ENCODE results near the gene BABAM2.
"Not testable (repeated sequence)": the region's sequence is repeated elsewhere in the genome, so short reads cannot be mapped to it uniquely, and the experiment has no call there.

Gene BABAM2

GRCh38 chr2:27988306-27988705 is 97.8 kb downstream of the BABAM2 start:
- no peak for DNase-seq

GRCh38 chr2:27988718-27989117 is 98.2 kb downstream of the BABAM2 start:
- DNase-seq, result no peak

DNA sequence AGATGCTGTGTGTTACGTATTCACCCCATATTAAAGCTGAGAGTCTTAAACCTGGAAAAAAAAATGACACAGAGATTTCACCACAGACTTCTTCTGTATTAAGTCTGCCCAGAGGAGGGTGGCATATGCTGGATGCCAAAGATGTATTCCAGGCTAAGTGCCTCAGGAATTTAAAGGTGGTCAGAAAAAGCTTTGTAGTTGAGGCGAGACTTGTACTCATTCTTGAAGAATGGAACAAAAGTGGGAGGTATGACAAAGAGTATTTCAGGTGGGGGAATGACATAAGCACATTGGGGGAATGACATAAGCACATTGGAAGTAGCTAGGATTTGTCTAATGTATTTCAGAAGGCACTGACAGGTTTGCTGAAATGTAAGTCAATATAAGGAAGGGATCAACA is 98.6 kb downstream of the BABAM2 start:
- no peak for DNase-seq

DNA sequence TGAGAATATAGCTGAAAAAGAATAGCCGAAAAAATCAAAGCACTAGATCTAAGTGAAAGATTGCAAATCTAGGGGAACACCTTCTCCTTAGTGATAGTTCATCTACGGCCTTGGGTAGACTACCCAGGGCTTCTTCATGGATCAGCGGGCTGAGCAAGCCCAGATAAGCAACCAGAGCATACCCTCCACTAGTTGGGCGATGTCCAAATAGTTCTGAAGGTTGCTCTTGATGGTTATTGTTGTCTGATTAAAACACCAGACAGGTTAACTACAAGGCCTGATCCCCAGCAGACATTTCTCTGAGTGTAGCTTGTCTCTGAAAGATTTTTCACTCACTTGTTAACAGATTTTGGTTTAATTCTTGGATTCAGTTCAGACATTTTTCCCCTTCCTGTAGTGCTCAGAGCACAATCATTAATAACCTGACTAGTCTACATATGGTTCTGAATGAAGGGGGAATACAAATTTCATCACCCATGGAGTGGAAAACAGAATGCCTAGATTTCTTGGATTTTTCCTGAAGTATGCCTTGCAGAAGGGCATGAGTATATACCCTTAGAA is 99.6 kb downstream of the BABAM2 start:
- DNase-seq, result no peak

DNA sequence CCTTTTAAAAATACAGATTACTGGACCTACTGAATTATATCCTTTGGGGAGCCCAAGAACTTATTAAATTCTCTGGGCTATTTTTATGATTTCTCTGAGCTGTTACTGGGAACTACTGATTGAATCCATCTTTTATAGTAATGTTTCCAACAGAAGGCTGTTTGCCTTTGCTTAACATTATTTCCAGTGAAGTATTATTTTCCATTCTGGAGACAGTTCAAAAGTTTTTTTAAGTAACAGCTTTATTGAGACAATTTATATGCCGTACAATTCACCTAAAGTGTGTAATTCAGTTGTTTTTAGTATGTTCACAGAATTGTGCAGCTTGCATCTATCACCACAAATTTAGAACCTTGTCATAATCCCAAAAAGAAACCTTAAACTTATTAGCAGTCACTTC is 100.6 kb downstream of the BABAM2 start:
- no peak for DNase-seq

GRCh38 chr2:27992787-27993401 is 102.4 kb downstream of the BABAM2 start:
- DNase-seq, result no peak

DNA sequence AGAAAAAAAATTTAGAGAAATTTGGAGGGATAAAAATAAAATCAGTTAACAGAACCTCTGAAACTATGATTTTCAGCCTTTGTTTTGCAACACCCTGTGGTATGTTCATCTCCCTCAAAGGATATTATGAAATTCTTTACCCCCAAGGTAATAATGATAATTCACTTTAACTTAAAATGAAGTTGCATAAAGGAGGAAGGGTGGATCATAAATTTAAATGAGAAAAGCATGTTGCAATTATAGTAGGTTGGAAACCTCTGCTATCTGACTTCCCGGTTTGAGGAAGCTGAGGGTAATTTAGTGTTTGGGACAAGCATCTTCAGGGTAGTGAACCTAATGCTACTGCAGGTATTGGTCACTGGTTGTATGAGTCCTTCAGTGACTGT is 102.9 kb downstream of the BABAM2 start:
- no peak for DNase-seq

GRCh38 chr2:27993950-27994728 is 103.6 kb downstream of the BABAM2 start:
- no peak for DNase-seq

DNA sequence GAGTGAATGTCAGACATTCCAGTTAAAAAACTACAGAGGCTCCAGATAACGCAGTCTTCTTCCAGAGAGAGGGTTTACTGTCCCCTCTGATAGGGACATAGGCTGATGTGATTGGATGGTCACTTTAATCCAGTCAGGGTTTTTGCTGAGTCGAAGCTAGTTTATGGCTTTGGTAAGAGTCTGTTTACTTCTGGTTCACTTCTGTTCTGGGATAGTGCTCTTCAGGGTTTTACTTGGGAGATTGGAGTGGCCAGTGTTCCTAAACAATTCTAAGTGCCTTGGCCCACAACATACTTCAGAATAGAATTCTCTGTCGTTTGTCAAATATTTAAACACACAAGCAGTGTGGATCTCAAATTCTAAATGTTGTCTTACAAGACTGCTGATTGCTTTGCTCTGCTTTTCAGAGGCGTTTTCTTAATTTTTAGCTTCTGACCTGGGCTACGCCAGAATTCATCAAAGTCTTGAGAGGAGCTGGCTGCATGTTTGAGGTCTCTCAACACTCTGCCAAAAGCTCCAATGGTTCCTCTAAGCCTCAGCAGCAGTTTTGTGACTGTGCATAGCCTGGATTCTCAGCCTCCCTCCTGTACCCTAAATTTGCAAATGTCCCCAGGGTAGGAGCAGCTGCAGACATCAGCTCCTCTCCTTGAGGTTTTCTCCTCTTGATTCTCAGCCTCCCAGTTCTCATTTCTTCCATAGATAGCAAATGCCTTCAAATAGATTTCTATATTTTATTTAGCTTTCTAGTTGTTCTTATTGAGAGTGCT is 105.8 kb downstream of the BABAM2 start:
- no peak for DNase-seq

DNA sequence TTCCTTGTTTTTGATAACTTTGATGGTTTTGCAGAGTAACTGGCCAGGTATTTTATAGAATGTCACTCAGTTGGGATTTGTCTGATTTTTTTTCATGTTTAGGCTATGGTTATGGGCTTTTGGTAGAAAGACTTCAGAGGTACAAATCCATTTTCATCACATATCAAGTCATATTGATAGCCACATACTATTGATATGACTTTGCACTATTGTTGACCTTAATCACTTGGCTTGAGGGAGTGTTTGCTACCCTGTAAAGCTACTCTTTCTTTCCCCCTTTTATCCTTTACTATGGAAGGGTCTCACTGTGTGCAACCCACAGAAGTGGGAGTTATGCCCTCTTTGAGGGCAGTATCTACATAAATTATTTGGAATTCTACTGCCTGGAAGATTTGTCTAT is 109.8 kb downstream of the BABAM2 start:
- no peak for DNase-seq

GRCh38 chr2:28002181-28002580 is 111.7 kb downstream of the BABAM2 start:
- no peak for DNase-seq

DNA sequence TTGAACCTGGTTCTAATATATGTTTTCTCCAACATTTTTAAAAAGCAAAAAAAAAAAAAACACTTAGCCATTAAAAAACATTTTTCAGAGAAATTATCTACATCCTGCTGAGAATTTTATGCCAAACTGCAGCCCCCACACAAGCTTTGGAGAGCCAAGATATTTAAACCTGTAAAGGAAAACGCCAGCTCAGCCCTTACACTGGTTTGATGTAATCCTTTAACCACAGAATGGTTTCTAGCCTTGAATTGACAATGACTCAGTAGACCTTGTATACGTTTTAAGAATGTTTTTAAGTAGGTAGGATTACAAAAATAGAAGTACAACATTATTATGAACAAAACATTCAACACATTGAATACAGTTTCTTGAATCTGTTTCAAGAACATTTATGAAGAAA is 113.6 kb downstream of the BABAM2 start:
- DNase-seq, result no peak

GRCh38 chr2:28009732-28010131 is 119.2 kb downstream of the BABAM2 start:
- DNase-seq, result no peak

- no peak for DNase-seq
Measured at GRCh38 chr2:28011322-28011737, 120.8 kb downstream of the BABAM2 start.

- DNase-seq, result not testable (repeated sequence)
Measured at GRCh38 chr2:28018474-28018873, 127.9 kb downstream of the BABAM2 start.

DNA sequence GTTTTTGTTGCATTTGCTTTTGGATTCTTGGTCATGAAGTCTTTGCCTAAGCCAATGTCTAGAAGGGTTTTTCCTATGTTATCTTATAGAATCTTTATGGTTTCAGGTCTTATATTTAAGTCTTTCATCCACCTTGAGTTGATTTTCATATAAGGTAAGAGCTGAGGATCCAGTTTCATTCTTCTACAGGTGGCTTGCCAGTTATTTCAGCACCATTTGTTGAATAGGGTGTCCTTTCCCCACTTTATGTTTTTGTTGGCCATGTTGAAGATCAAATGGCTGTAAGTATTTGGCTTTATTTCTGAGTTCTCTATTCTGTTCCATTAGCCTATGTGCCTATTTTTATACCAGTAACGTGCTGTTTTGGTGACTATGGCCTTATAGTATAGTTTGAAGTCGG is 129.0 kb downstream of the BABAM2 start:
- DNase-seq, result not testable (repeated sequence)

DNA sequence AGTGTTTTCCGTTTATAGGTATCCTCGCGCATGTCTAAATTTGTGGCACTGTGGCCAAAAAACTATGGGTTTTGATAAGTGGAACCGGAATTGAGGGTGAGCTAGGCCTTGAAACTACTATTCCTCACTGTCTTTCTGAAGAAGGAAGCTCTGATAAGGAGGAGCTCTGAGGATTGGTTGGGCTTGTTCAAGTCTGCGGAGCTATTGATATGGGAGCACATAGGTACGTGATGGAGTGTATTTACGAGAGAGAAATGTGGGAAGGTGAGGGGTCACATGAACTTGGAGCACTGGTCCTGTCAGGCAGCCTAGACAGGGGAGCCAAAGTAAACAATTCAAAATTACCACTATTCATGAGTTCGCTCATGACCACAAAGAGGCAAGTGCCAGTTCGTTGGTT is 131.4 kb downstream of the BABAM2 start:
- no peak for DNase-seq

DNA sequence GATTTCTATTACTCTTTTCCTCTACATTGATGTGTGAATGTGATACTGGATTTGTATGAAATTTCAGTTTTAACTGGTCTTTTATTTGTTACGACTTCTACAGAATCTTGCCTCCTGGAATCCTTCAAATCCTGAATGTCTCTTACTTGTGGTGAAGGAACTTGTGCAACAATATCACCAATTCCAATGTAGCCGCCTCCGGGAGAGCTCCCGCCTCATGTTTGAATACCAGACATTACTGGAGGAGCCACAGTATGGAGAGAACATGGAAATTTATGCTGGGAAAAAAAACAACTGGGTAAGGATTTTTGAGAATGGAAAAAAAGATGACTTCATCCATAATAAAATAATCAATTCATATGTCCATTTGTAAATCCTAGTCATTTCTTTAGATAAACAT is 134.6 kb downstream of the BABAM2 start:
- no peak for DNase-seq

DNA sequence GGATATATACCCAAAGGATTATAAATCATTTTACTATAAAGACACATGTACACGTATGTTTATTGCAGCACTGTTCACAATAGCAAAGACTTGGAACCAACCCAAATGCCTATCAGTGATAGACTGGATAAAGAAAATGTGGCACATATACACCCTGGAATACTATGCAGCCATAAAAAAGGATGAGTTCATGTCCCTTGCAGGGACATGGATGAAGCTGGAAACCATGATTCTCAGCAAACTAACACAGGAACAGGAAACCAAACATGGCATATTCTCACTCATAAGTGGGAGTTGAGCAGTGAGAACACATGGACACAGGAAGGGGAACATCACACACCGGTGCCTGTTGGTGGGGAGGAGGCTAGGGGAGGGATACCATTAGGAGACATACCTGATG is 135.7 kb downstream of the BABAM2 start:
- not testable (repeated sequence) for DNase-seq

GRCh38 chr2:28028025-28028424 is 137.5 kb downstream of the BABAM2 start:
- no peak for DNase-seq

GRCh38 chr2:28030600-28030999 is 140.1 kb downstream of the BABAM2 start:
- no peak for DNase-seq

GRCh38 chr2:28032816-28033215 is 142.3 kb downstream of the BABAM2 start:
- no peak for DNase-seq

GRCh38 chr2:28034696-28035095 is 144.2 kb downstream of the BABAM2 start:
- no peak for DNase-seq
